GM19238 (cell line): ENCODE data around the gene OPTN.
"Not testable (repeated sequence)": the region's sequence is repeated elsewhere in the genome, so short reads cannot be mapped to it uniquely, and the experiment has no call there.

Source experiments
- DNase-seq: peaks from one replicate; pipeline ENCODE4 v3.0.0; 2011; ENCODE audit warnings: low spot score; ENCODE audit not compliant: insufficient read length

The OPTN gene

GRCh38 chr10:13099666-13100348 lies at the start of gene OPTN:
TSS of gene OPTN (plus strand) at chr10:13100163. CDS start at chr10:13109123, 8,960 bp downstream.
- peak; percentile 80 for DNase-seq

DNA sequence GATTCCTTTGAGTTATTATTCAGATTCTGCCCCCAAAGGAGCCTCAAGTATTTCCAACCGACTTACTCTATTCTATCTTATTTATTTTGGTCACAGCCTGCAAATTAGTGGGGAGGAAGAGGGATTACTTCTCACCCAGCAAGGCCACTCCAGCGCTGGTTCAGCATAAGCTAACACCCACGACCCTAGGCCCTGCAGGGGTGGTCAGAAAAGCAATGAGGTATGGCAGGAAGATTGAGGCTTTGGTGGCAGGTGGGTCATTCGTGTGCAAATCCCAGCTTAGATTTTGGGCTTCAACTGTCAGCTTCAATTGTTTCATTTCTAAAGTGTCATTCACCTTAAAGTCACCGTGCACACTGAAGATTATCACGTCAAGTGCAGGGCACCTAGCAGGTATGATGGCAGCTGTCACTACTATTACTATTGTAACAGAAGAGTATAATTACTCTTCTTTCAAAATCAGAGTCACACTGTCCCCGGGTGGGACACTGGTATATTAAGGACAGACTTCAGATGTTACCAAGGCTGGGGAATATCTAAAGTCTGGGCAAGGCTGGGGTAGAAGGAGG lies 48.8 kb upstream of the OPTN start:
- no peak for DNase-seq

- not testable (repeated sequence) for DNase-seq
These were observed 46.8 kb upstream of the OPTN start for GRCh38 chr10:13053208-13053607.

DNA sequence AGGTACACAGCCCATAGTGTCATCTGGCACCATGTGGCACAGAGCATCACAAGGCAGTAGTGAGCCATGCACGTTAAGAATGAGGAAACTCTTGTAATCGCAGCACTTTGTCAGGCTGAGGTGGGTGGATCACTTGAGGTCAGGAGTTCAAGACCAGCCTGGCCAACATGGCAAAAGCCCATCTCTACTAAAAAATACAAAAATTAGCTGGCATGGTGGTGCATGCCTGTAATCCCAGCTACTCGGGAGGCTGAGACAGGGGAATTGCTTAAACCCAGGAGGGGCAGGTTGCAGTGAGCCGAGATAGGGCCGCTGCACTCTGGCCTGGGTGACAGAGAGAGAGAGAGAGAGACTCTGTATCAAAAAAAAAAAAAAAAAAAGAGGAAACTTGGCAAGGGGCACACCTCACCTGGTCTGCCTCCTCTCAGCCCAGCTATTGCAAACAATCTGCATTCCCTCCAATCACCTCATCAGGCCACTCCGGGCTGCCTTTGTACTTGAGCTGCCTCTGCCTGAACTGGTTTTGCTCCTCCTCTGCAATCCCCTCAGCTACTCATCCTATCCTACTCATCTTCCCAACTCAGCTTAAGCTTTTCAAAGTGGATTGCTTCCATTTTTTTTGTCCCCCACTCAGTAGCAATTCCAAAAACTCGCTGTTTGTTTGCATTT lies 46.0 kb upstream of the OPTN start:
- DNase-seq: no peak

- DNase-seq: no peak
These were observed 45.1 kb upstream of the OPTN start for GRCh38 chr10:13054844-13055243.

DNA sequence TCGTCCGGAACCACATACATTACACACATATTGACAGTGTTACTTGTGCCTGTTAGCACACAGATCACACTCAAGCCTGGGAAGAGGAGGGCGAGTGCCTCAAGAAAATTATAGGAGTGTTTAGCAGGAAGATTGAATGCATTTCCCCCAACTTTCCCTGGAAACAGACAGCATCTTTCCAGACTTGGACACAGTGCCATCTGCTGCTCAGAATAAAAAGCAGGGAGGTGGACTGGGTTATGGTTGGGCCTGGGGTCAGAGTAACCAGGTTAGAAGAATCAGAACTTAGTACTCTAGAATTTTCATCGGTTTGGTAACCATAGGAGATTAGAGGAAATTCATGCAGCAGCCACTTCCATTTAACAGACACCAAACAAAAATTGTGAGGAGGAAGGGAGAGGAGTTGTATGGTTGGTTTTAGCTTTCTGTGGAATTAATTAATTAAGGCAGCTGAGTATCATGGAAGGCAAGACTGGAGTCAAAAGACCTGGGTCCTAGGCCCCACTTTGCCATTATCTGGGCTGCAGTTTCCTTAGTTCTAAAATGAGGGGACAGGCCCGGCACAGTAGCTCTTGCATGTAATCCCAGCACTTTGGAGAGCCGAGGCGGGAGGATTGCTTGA lies 43.4 kb upstream of the OPTN start:
- no peak for DNase-seq

DNA sequence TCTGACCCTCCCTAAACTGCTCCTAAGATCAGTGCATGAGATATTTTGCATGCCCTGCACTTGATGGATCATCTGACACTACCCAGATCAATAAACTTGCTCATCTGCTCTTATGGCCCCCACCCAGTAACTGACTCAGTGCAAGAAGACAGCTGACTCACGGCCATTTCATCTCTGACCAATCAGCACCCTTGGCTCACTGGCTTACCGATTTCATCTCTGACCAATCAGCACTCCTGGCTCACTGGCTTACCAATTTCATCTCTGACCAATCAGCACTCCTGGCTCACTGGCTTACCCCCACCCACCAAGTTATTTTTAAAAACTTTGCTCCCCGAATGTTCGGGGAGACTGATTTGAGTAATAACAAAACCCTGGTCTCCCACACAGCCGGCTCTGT lies 37.2 kb upstream of the OPTN start:
- no peak for DNase-seq

- no peak for DNase-seq
These were observed 33.4 kb upstream of the OPTN start for GRCh38 chr10:13066527-13066926.

DNA sequence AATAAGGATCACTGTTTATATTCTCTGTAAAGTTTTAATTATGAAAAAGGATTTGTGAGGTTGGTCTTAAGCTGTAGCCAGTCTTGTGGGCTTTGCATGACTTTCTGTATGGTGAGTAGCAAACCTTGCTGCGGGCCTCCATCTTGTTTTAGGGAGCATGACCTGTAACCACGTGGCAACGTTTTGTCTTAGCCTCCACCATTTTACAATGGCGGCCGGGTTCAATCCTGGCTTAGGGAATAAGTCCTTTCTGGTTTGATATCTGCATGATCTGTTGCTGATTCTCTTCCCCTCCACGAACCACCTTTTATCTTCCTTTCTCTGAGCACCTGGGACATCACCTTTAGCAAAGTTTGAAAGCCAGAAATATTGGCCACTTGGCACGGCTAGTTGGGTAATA lies 32.5 kb upstream of the OPTN start:
- DNase-seq: no peak

DNA sequence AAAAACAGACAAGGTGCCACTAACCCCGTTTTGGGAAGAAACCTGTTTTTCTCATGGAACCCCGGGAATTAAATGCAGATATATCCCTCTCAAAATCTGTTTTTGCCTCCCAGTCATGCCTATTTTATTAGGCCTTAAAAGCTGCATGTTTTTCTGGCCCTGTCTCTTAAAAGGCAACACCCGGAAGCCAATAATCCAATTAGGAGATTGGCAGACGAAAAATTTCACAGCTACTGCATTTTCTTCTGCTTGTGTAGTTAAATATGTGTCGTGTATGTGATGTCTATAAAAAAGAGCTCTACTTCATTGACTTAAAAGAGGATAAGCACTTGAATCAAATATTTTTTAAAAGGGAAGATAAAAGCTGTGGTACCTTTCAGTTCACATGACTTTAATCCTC lies 31.9 kb upstream of the OPTN start:
- no peak for DNase-seq

DNA sequence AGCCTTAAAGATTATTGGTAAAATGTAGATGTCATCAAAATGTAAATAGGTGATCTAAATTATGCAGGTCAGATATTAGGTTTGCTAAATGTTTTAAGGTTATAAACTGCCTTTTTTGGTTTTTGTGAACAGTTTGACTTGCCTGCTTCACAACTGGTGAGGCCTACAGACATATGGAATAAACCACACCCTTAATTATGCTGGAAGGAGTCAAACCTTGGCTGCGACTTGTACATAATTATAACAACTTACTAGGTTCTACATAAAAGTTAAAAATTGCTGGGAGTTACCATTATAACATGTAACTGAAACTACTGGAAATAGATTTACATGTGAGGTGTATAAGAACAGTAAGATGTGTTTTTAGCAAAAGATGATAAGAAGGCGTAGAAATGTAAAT lies 31.5 kb upstream of the OPTN start:
- DNase-seq: no peak

DNA sequence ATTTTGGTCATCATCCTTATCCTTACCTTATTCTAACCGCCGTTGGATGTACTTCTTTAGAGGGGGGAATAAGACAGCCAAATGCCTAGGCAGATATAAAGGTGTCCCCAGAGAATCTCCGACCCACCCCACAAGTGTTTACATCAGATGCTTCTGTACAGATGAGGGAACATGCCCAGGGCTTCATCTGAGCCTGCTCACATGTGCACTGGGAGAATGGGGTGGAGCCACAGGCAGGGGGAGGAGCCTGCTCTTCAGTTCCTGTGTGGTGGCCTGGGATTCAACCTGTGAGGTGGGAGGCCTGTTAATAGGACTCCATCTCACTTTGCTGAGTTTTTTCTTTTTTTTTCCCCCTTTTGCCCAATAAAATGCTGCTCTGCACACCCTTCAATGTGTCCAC lies 27.6 kb upstream of the OPTN start:
- DNase-seq: no peak

DNA sequence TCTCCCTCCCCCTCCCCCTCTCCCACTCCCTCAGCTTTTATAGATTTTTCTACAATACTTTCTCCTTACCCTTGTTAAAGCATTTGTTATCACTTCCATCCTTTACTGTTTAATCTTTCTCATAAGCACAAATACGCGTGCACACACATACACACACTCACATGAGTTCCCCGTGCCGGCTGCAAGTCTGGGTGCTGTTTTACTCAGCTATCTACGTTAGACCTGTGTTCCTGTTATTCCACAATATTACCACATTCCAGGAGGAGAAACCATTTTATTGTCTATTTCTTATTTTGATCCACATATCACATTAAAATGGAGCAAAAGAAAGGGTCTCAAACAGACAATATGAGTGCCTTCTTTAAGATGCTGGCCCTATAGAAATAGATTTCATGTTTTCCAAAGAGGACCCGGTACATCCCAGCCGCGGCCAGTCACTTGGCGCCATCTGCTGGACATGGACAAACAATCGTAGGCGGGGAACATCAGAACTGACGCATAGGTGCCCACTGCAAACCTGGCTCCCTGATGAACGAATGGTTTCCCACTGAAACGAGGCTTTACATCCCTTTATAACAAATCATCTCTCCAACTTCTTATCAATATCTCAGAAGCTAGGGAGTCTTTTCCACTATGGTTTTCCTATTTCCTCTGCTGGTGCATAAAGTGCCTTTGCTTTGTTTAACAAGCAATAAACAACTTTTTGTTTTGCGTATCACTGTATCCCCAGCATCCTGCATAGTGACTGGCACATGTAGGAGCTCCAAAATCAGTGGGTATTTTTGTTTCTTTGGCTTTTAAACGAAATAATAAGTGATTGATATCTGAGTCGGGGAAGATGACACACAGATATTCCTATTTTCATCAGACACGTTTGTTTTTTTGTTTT lies 25.2 kb upstream of the OPTN start:
- DNase-seq: peak; percentile 51

GRCh38 chr10:13078912-13079775 lies 20.8 kb upstream of the OPTN start:
- DNase-seq: no peak

- DNase-seq: no peak
These were observed 20.2 kb upstream of the OPTN start for GRCh38 chr10:13079776-13080050.

- no peak for DNase-seq
These were observed 19.3 kb upstream of the OPTN start for GRCh38 chr10:13080643-13081042.

DNA sequence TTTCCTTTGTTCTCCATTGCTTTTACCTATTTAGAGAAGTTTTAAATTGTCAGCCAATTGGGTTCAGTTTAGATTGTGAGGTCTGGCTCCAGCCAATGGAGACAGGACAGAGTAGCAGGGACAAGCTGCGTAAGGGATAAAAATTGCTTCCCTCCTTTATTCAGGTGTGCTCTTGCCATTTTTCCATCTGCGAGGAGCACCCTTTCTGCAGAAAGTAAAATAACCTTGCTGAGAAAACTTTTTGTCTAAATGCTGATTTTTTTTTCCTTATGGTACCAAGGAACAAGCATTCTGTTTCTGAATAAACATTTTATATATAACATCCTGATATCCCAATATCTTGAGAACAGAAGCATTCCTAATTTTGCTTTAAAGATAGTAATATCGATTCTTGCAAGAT lies 16.3 kb upstream of the OPTN start:
- not testable (repeated sequence) for DNase-seq

GRCh38 chr10:13086056-13086455 lies 13.9 kb upstream of the OPTN start:
- no peak for DNase-seq

DNA sequence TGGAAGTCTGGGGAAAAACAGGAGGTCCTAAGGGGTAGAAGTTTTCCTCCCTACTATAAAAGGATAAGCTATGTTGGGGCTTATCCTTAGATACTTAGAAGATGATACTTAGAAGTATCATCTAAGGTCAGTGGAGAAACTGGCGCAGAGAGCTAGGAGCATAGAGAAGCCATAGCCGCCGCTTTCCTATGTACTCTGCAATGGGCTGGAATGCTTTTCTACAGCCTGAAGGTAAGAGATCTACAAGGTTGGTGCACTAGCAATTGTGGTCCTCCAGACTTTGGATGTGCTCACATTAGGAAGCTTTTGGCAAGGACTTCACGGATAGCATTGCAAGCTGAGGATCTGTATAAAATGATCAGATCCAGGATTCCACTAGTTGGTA lies 12.4 kb upstream of the OPTN start:
- DNase-seq: no peak

- DNase-seq: no peak
These were observed 11.9 kb upstream of the OPTN start for GRCh38 chr10:13087986-13088618.
